Endothelial cell of hepatic sinusoid (primary cell): ENCODE results near the gene CPTP.

Experiments
- in situ Hi-C: cut with HindIII; loops from 2 replicates; pipeline ENCODE4 v1.10.0; 2017; ENCODE audit warnings: low sequenced_read_pairs

Gene CPTP

GRCh38 chr1:1332774-1333480, 8.3 kb downstream of the CPTP start:
- in situ Hi-C loops, result no loop called here

DNA sequence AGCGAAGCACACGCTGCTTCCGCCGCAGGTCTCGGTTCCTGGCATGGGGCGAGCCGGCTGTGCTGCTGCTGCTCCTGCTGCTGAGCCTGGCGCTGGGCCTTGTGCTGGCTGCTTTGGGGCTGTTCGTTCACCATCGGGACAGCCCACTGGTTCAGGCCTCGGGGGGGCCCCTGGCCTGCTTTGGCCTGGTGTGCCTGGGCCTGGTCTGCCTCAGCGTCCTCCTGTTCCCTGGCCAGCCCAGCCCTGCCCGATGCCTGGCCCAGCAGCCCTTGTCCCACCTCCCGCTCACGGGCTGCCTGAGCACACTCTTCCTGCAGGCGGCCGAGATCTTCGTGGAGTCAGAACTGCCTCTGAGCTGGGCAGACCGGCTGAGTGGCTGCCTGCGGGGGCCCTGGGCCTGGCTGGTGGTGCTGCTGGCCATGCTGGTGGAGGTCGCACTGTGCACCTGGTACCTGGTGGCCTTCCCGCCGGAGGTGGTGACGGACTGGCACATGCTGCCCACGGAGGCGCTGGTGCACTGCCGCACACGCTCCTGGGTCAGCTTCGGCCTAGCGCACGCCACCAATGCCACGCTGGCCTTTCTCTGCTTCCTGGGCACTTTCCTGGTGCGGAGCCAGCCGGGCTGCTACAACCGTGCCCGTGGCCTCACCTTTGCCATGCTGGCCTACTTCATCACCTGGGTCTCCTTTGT, 9.1 kb downstream of the CPTP start:
- in situ Hi-C loops, result no loop called here

GRCh38 chr1:1334835-1335234, 10.2 kb downstream of the CPTP start:
- in situ Hi-C loops, result no loop called here

GRCh38 chr1:1335283-1335682, 10.7 kb downstream of the CPTP start:
- in situ Hi-C loops, result no loop called here

DNA sequence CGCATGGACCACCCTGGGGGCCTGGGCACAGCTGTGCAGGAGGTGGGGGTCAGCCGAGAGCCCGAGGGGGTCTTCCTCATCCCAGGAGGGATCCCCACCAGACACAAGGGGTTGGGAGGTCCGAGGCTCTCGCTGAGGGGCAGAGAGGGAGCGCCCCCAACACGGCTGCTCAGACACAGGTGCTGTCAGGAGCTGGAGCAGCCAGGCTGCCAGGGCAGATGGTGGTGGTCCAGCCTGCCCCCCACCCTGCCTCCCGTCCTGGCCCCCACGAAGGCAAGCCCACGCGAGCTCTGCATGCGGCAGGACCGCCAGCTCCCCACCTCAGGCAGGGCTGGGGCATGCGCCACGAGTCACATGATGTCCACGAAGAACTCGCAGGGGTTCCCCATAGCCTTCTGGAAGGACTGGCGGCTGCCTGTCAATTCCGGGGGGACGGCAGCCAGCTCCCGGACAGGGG, 11.2 kb downstream of the CPTP start:
- in situ Hi-C loops, result no loop called here

- in situ Hi-C loops, result no loop called here
Measured at GRCh38 chr1:1336446-1336845, 11.8 kb downstream of the CPTP start.

- in situ Hi-C loops, result no loop called here
Measured at GRCh38 chr1:1336931-1337792, 12.6 kb downstream of the CPTP start.

GRCh38 chr1:1337793-1338147, 13.2 kb downstream of the CPTP start:
- in situ Hi-C loops, result no loop called here

DNA sequence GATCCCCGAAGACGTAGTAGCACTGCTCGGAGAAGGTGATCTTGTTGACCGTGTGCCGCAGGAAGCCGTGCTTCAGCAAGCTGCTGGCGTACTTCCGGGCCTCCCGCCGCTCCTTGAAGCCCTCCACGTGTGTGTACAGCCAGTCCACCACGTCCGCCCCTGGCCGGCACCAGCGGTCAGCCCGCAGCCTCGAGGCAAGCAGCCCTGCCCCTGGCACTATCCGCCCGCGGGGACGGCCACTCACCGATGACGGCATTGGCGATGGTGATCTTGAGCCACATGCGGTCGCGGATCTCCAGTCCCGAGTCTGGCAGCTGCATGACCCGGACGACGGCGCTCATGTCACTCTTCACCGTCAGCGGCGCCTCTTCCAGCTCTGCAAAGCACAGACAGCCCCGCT, 13.7 kb downstream of the CPTP start:
- in situ Hi-C loops, result no loop called here

DNA sequence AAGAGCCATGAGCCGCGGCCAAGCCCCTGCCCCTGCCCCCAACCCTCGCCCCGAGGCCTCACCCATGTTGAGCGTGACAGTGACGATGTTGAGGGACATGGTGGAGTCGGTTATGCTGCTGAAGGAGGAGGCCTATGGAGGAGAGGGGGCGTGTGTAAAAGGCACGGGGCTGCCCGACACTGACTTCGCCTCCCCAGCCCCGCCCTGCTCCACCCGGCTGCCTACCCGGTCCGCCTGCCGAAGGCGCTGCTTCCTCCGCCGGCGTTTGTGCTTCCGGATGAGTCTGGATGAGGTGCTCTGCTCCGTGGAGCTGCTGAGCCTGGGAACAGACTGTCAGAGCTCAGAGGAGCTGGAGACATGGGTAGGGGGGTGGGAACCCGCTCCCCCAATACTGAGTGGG, 15.6 kb downstream of the CPTP start:
- in situ Hi-C loops, result no loop called here

- in situ Hi-C loops, result no loop called here
Measured at GRCh38 chr1:1340791-1341548, 16.4 kb downstream of the CPTP start.

GRCh38 chr1:1341549-1342021, 17.0 kb downstream of the CPTP start:
- in situ Hi-C loops, result no loop called here

DNA sequence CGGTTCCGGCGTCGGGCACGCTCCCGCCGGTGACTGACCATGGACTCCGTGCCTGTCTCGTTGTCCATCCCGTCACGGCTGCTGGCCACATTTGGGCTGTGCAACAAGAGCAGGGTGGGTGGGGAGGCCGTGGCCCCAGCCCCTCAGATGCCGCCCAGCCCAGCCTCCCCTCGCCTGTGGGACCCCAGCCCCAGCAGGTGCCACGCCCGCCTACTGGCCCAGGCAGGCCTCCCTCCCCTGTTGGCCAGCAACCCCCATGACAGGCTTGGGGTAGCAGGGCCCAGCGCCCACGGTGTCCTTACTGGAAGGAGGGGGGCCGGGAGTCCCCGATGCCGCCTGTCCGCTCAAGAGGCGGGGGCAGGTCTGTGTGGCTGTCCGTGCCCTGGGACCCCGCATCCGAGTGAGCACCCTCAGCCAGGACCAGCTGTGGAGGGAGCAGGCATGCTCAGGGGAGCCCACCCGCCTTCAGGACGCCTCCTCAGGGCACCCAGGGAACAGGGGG, 17.5 kb downstream of the CPTP start:
- in situ Hi-C loops, result no loop called here

DNA sequence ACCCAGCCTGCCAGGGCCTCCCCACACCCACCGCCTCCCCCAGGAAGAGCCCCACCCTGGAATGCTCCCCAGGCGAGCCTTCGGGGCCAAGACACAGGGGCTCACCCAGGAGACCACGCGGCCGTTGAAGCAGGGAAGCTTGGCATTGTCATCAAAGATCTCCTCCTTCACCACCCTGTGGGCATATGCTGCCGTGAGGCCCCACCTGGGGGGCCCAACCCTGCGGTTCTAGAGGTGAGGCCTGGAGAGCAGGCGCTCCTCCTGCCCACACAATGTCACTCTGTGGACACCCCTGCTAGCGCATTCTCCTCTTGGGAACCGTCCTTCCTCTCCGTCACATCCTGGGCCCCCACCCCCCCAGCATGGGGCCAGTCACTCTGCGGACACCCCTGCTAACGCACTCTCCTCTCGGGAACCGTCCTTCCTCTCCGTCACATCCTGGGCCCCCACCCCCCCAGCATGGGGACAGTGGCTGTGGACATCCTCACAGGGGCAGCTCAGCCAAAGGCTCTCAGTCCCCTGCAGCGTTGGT, 18.0 kb downstream of the CPTP start:
- in situ Hi-C loops, result no loop called here

DNA sequence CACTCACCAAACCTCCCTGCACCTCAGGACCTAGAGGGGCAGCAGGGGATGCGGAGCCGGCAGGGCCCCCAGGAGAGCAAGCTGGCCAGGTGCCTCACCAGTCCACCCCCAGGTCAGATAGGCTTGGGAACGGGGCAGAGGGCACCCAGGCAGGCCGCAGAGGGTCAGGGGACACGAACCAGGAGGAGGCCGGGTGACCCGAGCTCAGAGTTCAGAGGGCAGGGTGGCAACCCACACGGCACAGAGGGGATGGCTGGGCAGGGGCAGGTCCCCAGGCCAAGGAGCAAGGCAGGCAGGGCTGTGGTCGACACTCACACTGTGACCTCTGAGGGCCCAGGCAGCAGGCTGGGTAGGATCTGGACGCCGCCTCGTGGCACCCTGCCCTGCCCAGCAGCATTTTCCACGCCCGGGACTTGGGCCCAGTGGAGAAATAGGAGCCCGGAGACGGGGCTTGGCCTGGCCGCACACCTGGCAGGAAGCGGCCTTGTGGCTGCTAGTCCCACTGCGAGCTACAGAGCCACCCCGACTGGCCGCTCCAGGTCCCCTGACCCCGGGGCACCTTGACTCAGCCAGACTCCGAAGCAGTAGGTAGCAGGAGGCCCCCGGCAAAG, 19.3 kb downstream of the CPTP start:
- in situ Hi-C loops, result no loop called here

DNA sequence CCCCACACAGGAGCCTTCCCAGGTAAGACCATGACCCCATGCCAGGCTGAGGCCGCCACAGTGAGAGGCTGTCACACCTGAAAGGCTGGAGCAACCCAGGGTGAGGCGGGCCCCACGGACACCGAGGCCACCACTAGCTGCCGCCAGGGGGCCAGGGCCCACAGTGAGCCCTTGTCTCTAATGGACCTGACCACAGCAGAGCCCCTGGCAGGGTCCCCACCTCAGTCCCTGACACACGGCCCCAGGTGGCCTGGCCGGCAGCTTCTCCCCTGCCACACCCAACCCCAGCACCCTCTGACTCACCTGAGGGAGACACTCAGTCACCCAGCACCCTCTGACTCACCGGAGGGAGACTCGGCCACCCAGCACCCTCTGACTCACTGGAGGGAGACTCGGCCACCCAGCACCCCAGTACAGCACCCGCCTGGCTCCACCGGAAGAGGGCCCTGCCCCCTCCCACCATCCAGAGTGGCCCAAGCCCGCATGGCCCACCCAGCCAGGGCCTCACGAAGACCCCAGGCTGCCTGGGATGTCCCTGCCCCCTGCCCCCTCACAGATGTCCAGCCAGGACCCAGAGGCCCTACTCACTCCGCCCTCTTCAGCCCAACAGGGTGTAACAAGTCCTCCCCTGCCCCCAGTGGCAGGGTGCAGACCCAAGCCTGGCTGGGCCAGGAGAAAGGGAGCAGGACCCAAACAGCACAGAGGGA, 20.2 kb downstream of the CPTP start:
- in situ Hi-C loops, result no loop called here

DNA sequence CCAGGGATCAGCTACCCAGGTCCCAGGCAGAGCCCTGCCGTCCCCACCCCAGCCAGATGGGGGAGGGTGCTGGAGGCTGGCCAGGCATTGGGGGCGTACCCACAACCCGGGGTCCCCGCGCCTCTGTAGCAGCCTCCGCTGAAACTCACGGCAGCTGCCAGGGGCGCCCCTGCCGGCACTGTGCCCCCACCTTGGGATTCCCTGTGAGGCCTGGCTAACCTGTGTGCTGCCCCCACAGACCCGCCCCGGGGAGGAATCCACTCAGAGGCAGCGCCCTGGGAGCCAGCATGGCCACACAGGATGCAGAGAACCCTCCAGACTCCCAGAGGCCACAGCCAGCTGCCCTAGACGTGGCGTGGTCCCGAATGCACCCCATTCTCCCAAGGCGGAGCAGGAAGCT, 20.8 kb downstream of the CPTP start:
- in situ Hi-C loops, result no loop called here

- in situ Hi-C loops, result no loop called here
Measured at GRCh38 chr1:1345860-1346500, 21.4 kb downstream of the CPTP start.

GRCh38 chr1:1346501-1346890, 21.9 kb downstream of the CPTP start:
- in situ Hi-C loops, result no loop called here
